BE2C (cell line): ENCODE measurements around the gene NEU3.

ENCODE experiments used
- DNase-seq: peaks from one replicate; pipeline ENCODE4 v3.0.0-alpha.2; 2020
- H3K27me3 ChIP-seq: fragments of 250-450 bp; sonication (Bioruptor Pico); 2 replicates; pipeline ENCODE4 v1.5.1; 2020; ENCODE audit warnings: mild to moderate bottlenecking
- H3K36me3 ChIP-seq: fragments of 250-450 bp; sonication (Bioruptor Pico); 2 replicates; pipeline ENCODE4 v1.5.1; 2020; ENCODE audit warnings: mild to moderate bottlenecking
- H3K4me1 ChIP-seq: fragments of 250-450 bp; sonication (Bioruptor Pico); 2 replicates; pipeline ENCODE4 v1.5.1; 2020
- H3K4me3 ChIP-seq: 2 replicates; pipeline ENCODE4 v1.5.1; 2011; ENCODE audit warnings: low read depth, low read length
- H3K9me3 ChIP-seq: fragments of 250-450 bp; sonication (Bioruptor Pico); 2 replicates; pipeline ENCODE4 v1.5.1; 2020
- CTCF ChIP-seq: IDR thresholded peaks from 2 replicates; pipeline ENCODE4 v1.5.1; 2012; ENCODE audit warnings: mild to moderate bottlenecking, low read depth, low read length

The NEU3 gene

GRCh38 chr11:75028724-75029123 is 40.0 kb downstream of the NEU3 start:
- peak; percentile 67 for DNase-seq
- no peak overlapping the region; the same call in 1 of the 2 replicates for H3K4me3 ChIP-seq
- H3K27me3 ChIP-seq = no peaks in the 10 kb centered on the region
- H3K9me3 ChIP-seq = no peaks in the 10 kb centered on the region
- peaks cover 73% of the 10 kb centered on the region for H3K4me1 ChIP-seq
- TF ChIP-seq CTCF = no peak
- H3K36me3 ChIP-seq = no peaks in the 10 kb centered on the region

GRCh38 chr11:75029836-75030631 is 41.3 kb downstream of the NEU3 start:
- Histone ChIP-seq H3K4me1 (peaks cover 61% of the 10 kb centered on the region), H3K27me3 (no peaks in the 10 kb centered on the region), H3K4me3 (peak overlapping the region; percentile 1; the same call in 1 of the 2 replicates), H3K36me3 (no peaks in the 10 kb centered on the region), H3K9me3 (no peaks in the 10 kb centered on the region)
- TF ChIP-seq CTCF = no peak
- DNase-seq = peak; percentile 83

- no peak for TF ChIP-seq CTCF
These were observed 42.6 kb downstream of the NEU3 start for GRCh38 chr11:75031224-75031753.

DNA sequence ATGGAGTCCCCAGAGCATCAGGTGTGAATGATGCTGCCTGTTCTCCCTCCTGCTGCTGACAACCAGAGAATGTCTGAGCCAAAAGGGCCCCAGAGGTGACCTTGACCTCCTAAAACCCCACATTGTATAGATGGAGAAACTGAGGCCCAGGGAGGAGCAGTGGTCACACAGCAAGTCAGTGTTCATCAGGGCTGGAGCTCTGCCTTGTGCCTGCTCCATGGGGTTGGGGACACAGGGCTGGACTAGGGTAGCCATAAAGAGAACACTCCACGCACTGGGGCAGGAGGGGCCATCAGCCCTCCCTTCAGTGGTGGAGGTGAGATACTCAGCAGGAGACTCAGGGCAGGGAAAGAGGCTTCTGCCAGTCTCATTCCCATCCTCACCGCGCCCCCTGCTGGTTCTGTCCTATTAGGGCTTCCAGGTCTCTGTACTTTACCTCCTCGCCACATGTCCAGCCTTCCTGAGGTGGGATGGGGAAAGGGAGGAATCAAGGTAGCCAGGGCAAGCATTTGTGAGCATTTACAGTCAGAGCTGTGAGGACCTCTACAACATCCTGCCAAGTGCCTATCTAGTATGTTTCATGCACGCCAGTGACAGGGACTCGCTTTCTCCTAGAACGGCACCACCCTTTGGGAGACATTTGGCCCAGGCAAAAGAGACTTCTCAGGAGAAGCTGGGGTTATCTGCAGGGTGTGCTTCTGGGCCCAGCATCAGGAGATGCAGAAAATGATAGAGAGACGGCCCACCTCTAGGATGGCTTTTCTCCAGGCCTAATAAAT is 43.2 kb downstream of the NEU3 start:
- peaks cover 65% of the 10 kb centered on the region for H3K4me1 ChIP-seq
- peak; percentile 93 for DNase-seq
- no peaks in the 10 kb centered on the region for H3K27me3 ChIP-seq
- no peak overlapping the region for H3K4me3 ChIP-seq
- H3K9me3 ChIP-seq = no peaks in the 10 kb centered on the region
- TF ChIP-seq CTCF = peak; percentile 94
- H3K36me3 ChIP-seq = no peaks in the 10 kb centered on the region

More at GRCh38 chr11:75031224-75031753, 42.6 kb downstream of the NEU3 start:
- H3K9me3 ChIP-seq = no peaks in the 10 kb centered on the region
- DNase-seq = peak; percentile 46
- no peak overlapping the region for H3K4me3 ChIP-seq
- H3K4me1 ChIP-seq = peaks cover 65% of the 10 kb centered on the region
- H3K36me3 ChIP-seq = no peaks in the 10 kb centered on the region
- H3K27me3 ChIP-seq = no peaks in the 10 kb centered on the region

DNA sequence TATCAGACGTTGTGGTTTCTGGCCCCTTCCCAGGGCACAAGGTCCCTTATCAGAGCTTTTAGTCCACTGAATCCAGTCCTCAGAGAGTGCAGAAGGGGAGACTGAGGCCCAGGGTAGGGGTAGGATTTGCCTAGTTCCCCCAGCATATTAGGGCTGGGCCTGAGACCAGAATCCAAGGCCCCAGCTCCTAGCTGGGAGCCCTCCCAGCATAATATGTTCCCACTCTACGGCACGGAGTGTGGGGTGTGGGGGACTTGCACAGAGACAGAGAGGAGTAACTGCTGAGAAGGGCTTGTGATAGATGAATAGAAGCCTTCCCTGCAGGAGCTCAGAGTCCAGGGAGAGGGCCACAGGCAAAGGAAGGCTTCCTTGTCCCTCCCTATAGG is 43.8 kb downstream of the NEU3 start:
- no peaks in the 10 kb centered on the region for H3K9me3 ChIP-seq
- no peak for DNase-seq
- no peak overlapping the region for H3K4me3 ChIP-seq
- H3K4me1 ChIP-seq = peaks cover 64% of the 10 kb centered on the region
- H3K27me3 ChIP-seq = no peaks in the 10 kb centered on the region
- H3K36me3 ChIP-seq = no peaks in the 10 kb centered on the region
- no peak for TF ChIP-seq CTCF

DNA sequence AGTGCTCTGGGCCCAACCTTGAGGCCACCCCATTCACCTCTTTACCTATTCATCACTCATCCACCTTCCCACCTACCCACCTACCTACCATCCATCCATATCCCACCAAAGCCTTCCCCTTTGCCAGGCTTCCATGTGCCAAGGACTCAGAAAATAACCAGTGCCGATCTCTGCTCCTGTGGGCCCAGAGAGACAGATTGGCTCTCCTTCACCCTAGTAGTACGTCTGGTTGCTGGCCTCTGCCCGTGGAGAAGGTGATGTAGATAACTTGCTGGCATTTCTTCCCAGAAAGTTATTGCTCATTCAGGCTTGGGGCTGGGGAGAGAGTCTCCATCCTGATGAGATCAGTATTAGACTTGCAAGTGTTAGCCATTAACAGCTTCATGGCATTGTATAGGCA is 45.2 kb downstream of the NEU3 start:
- no peak for DNase-seq
- TF ChIP-seq CTCF = no peak
- no peak overlapping the region for H3K4me3 ChIP-seq
- peaks cover 51% of the 10 kb centered on the region for H3K4me1 ChIP-seq
- no peaks in the 10 kb centered on the region for H3K27me3 ChIP-seq
- no peaks in the 10 kb centered on the region for H3K36me3 ChIP-seq
- H3K9me3 ChIP-seq = no peaks in the 10 kb centered on the region
